Endodermal cell (in vitro differentiated cells): ENCODE data around the gene LARGE1. TPM values are rescaled to one million over a fixed set of nuclear protein-coding genes. Genes with fewer than 3 reads are reported as not detected.
A peak's percentile ranks its signal among the peaks of the same experiment; 100 is the strongest.

ENCODE experiments used
- DNase-seq: peaks from one replicate; pipeline ENCODE4 v3.0.0-alpha.2; 2017
- H3K27ac ChIP-seq: 2 replicates; pipeline ENCODE4 v1.5.1; 2013; ENCODE audit warnings: mild to moderate bottlenecking, low read depth, low read length, moderate library complexity
- H3K27me3 ChIP-seq: 2 replicates; pipeline ENCODE4 v1.6.1; 2013; ENCODE audit warnings: mild to moderate bottlenecking, low read length, moderate library complexity; ENCODE audit not compliant: insufficient read depth, control insufficient read depth, poor library complexity, severe bottlenecking
- H3K36me3 ChIP-seq: 2 replicates; pipeline ENCODE4 v1.7.0; 2013; ENCODE audit warnings: mild to moderate bottlenecking, low read length, moderate library complexity; ENCODE audit not compliant: control insufficient read depth, insufficient read depth
- H3K4me1 ChIP-seq: one replicate; pipeline ENCODE4 v1.7.0; 2013; ENCODE audit warnings: low read length; ENCODE audit not compliant: control insufficient read depth, insufficient read depth
- H3K4me3 ChIP-seq: 2 replicates; pipeline ENCODE4 v1.5.1; 2013; ENCODE audit warnings: mild to moderate bottlenecking, low read length, moderate library complexity
- H3K9ac ChIP-seq: 2 replicates; pipeline ENCODE4 v1.6.1; 2013; ENCODE audit warnings: mild to moderate bottlenecking, low read length, moderate library complexity; ENCODE audit not compliant: poor library complexity, severe bottlenecking; ENCODE audit errors: extremely low read depth
- H3K9me3 ChIP-seq: 2 replicates; pipeline ENCODE4 v1.6.1; 2013; ENCODE audit warnings: mild to moderate bottlenecking, low read length, moderate library complexity; ENCODE audit not compliant: control insufficient read depth
- H3K27ac Mint-ChIP-seq: 2 replicates; pipeline ENCODE4 v1.8.0; 2020; ENCODE audit warnings: mixed read lengths
- H3K27me3 Mint-ChIP-seq: 2 replicates; pipeline ENCODE4 v1.8.0; 2021; ENCODE audit warnings: mild to moderate bottlenecking, mixed read lengths; ENCODE audit not compliant: insufficient read depth
- H3K36me3 Mint-ChIP-seq: 2 replicates; pipeline ENCODE4 v1.8.0; 2020; ENCODE audit warnings: low read depth, mixed read lengths
- H3K4me1 Mint-ChIP-seq: 2 replicates; pipeline ENCODE4 v1.8.0; 2020; ENCODE audit warnings: mixed read lengths
- H3K4me3 Mint-ChIP-seq: 2 replicates; pipeline ENCODE4 v1.8.0; 2020; ENCODE audit warnings: mild to moderate bottlenecking, moderate library complexity, mixed read lengths
- H3K9me3 Mint-ChIP-seq: 2 replicates; pipeline ENCODE4 v1.8.0; 2020; ENCODE audit warnings: mild to moderate bottlenecking, mixed read lengths
- CTCF ChIP-seq: fragments of 200-600 bp; sonication (generic); conservative IDR thresholded peaks from 2 replicates; pipeline ENCODE4 v1.5.0; 2021; ENCODE audit warnings: antibody characterized with exemption, mild to moderate bottlenecking
- WGBS, 2 experiments: methylation state at CpG; one replicate each; pipeline versions ENCODE4 v1.1.5 to v1.1.7; 2013; ENCODE audit warnings: missing lambda C conversion rate in 2 of 2, mixed read lengths in 1 of 2; ENCODE audit not compliant: insufficient coverage in 1 of 2, insufficient read length in 1 of 2; 5-methylcytosine and 5-hydroxymethylcytosine counted together
- total RNA-seq, 2 donors: library from RNA; stranded (reverse); fragmentation: NEBNext Ultra II Directional in 1 of 2; extraction: Animal tissue kit (Norgen Biotek cat#: 25700) in 1 of 2; gene quantifications; 2 replicates in 1 of 2; 3 replicates in 1 of 2; pipeline ENCODE4 v1.2.1, GENCODE V29; 2021

The LARGE1 gene
- total RNA-seq, 2 donors from 2014 or later: 17.5 to 24.3 TPM

GRCh38 chr22:33831651-33832050, 88.6 kb downstream of the LARGE1 start:
- no peak overlapping the region for H3K4me3 ChIP-seq
- peaks cover 16% of the 10 kb centered on the region for H3K4me1 ChIP-seq
- DNase-seq: no peak
- H3K36me3 ChIP-seq: no peaks in the 10 kb centered on the region
- peaks cover 57% of the 10 kb centered on the region for H3K27me3 ChIP-seq
- Mint-ChIP-seq H3K27ac (no peak overlapping the region), H3K4me1 (peaks cover 37% of the 10 kb centered on the region), H3K9me3 (no peaks in the 10 kb centered on the region), H3K27me3 (peaks cover 97% of the 10 kb centered on the region), H3K36me3 (no peaks in the 10 kb centered on the region), H3K4me3 (no peak overlapping the region)
- TF ChIP-seq CTCF: no peak
- H3K9me3 ChIP-seq: no peaks in the 10 kb centered on the region
- no peak overlapping the region for H3K9ac ChIP-seq
- H3K27ac ChIP-seq: no peak overlapping the region
- 65 to 71% methylated on average over 5 of the region's 5 CpGs for WGBS, 2 experiments

GRCh38 chr22:33831207-33831606, 89.1 kb downstream of the LARGE1 start:
- Histone ChIP-seq H3K4me1 (peaks cover 16% of the 10 kb centered on the region), H3K9ac (no peak overlapping the region), H3K9me3 (no peaks in the 10 kb centered on the region), H3K4me3 (no peak overlapping the region), H3K27ac (no peak overlapping the region), H3K36me3 (no peaks in the 10 kb centered on the region), H3K27me3 (peaks cover 54% of the 10 kb centered on the region)
- 60 to 71% methylated on average over 6 to 11 of the region's 11 CpGs for WGBS, 2 experiments
- Mint-ChIP-seq H3K27ac (no peak overlapping the region), H3K4me1 (peaks cover 35% of the 10 kb centered on the region), H3K4me3 (no peak overlapping the region), H3K9me3 (no peaks in the 10 kb centered on the region), H3K27me3 (peaks cover 97% of the 10 kb centered on the region), H3K36me3 (no peaks in the 10 kb centered on the region)
- no peak for DNase-seq
- no peak for TF ChIP-seq CTCF

- H3K4me1 ChIP-seq: peaks cover 16% of the 10 kb centered on the region
- no peak overlapping the region for H3K27ac Mint-ChIP-seq
- TF ChIP-seq CTCF: peak; percentile 35
These were observed 90.6 kb downstream of the LARGE1 start for GRCh38 chr22:33829546-33830280.

More at GRCh38 chr22:33829546-33830280, 90.6 kb downstream of the LARGE1 start:
- Mint-ChIP-seq H3K4me1 (peaks cover 35% of the 10 kb centered on the region), H3K4me3 (no peak overlapping the region), H3K9me3 (peaks cover 5% of the 10 kb centered on the region), H3K36me3 (no peaks in the 10 kb centered on the region), H3K27me3 (peaks cover 91% of the 10 kb centered on the region)
- no peak overlapping the region for H3K27ac ChIP-seq
- peaks cover 6% of the 10 kb centered on the region for H3K9me3 ChIP-seq
- H3K4me3 ChIP-seq: no peak overlapping the region
- H3K27me3 ChIP-seq: peaks cover 39% of the 10 kb centered on the region
- no peak overlapping the region for H3K9ac ChIP-seq
- peak; percentile 86 for DNase-seq
- 40 to 46% methylated on average over 2 to 4 of the region's 4 CpGs for WGBS, 2 experiments
- no peaks in the 10 kb centered on the region for H3K36me3 ChIP-seq
